ENCODE measurements around the gene GNAQ. TPM values are rescaled to one million over a fixed set of nuclear protein-coding genes. Genes with fewer than 3 reads are reported as not detected.

GNAQ gene
- total RNA-seq, 1 experiment from 2014 or later = 7.7 TPM

GRCh38 chr9:78031893-78032729 lies 500 bp upstream of the GNAQ start:
- peak; percentile 88 for DNase-seq (ENCODE audit: low spot score)

GRCh38 chr9:78030553-78031443 lies 813 bp downstream of the GNAQ start:
- DNase-seq (ENCODE audit: low spot score) = peak; percentile 58

- no peak for DNase-seq (ENCODE audit: low spot score)
These were observed 1.4 kb downstream of the GNAQ start for GRCh38 chr9:78030296-78030552.

DNA sequence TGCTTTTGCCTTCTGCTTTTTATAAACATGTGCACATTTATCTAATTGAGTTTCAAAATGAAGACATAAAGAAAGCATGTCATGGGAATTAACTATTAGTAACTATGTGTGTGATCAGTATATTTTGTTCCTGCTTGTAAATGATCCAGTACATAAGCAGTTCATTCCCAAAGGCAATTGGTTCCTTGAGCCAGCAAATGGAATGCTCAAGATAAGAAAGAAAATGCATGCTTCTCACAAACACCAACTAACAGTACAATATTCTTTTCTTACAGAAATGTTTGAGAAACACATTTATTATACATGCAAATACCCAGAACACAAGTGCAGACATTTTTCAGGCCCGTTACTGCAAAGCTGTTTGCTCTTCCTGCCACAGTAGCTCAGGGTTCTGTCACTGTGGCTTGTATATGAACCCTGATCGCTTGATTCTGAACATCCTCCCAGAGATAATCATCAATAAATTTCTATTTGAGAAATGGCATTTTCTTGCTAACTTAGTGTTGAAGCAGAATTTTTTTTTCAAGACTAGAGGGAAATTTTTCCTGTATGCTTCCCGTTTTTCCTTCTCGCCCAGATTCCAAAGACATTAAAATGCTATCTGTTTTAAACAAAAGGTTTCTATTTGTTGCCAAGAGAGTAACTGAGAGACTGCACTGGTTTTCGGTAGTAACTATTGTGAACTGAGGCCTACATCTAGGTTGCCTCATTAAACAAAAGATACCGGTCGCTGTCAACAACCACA lies 1.9 kb downstream of the GNAQ start:
- DNase-seq (ENCODE audit: low spot score) = peak; percentile 36

DNA sequence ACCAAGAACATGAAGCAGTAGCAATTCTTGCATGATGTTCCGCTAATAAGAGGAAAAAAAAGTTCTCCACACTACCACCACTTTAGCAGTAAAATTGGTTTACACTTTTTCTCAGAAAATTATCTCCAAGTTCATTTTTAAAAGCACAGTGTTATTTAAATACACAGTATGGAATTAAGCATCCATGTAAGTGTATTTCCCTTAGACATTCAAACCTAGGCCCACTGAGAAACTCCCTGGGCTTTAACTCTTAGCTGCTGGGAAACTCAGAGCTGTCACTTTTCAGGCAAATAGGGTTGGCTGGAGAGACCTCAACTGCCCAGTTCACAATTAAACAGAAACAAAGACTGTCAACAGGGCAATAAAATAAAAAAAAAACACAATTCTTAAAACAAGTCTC lies 2.7 kb downstream of the GNAQ start:
- no peak for DNase-seq (ENCODE audit: low spot score)

- DNase-seq (ENCODE audit: low spot score) = no peak
These were observed 4.7 kb downstream of the GNAQ start for GRCh38 chr9:78026947-78027346.

DNA sequence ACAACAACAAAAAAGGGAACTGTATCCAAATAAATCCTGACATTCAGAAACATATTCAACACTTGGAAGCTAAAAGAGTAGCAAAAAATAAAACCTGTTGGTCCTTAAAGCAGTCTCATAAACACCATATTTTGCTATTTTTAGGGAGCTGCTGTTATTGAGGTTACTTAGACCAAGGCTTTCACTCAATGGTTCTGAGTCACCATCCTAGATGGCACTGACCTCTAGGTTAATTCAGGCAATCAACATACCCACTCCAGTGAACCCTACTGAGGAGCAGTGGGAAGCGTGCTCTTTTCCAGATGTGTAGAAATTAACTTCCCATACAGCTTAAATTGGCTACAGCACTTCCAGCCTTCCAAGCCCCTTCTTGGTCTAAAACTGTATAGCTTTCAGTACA lies 5.2 kb downstream of the GNAQ start:
- DNase-seq (ENCODE audit: low spot score) = no peak

DNA sequence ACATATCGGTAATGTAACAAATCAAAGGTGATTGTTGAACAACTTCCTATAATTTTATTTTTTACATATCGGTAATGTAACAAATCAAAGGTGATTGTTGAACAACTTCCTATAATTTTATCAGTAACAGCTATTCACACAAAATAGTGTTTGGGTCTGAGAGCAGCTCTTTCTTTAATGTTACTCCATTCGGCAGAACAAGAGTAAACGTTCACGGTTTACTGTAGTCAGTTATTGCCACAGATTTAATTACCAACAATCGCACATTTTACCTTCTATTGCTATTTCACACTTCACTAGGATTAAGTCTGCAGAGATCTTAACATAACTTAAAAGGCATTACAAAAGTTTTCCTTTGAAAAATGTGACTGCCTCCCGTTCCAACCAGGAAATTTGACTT lies 6.4 kb downstream of the GNAQ start:
- DNase-seq (ENCODE audit: low spot score) = no peak

DNA sequence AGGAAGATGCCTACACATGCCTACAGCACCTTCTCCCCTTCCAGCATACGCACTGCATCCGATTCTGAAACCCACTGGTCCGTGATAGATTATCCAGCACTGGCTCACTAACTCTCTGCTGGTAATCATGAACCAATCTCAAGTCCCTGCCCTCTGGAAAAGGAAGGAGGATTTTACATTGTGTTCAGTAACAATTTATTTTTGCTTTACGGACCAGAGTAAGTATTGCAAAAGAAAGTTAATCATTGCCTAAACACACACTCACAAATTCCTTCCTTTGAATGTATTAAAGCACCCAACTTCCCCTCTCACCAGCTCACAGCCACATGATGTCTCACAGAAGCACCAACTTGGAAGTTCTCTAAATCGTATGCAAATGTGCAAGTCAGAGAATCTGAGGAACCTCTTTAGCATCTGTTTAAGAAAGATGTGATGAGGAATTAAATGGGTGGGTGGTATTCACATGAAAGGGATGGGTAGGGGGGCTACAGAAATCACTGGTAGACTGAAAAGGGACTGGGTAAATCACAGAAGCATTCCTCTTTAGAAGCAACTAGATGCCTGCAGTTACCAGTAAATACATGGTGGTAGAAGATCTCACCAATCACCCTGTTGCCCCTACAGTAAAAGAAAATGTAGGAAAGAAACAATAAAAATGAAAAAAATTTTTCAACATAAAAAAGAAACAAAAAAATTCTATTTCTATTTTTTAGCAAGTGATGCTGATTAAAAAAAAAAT lies 8.4 kb downstream of the GNAQ start:
- DNase-seq (ENCODE audit: low spot score) = peak; percentile 71

GRCh38 chr9:78021697-78022096 lies 9.9 kb downstream of the GNAQ start:
- DNase-seq (ENCODE audit: low spot score) = no peak

GRCh38 chr9:78017190-78017693 lies 14.4 kb downstream of the GNAQ start:
- no peak for DNase-seq (ENCODE audit: low spot score)

- no peak for DNase-seq (ENCODE audit: low spot score)
These were observed 16.4 kb downstream of the GNAQ start for GRCh38 chr9:78015241-78015640.

GRCh38 chr9:78014776-78015175 lies 16.8 kb downstream of the GNAQ start:
- no peak for DNase-seq (ENCODE audit: low spot score)

GRCh38 chr9:78013934-78014333 lies 17.7 kb downstream of the GNAQ start:
- DNase-seq (ENCODE audit: low spot score) = no peak

- no peak for DNase-seq (ENCODE audit: low spot score)
These were observed 20.6 kb downstream of the GNAQ start for GRCh38 chr9:78011049-78011448.

- DNase-seq (ENCODE audit: low spot score) = no peak
These were observed 21.2 kb downstream of the GNAQ start for GRCh38 chr9:78010445-78010844.

GRCh38 chr9:78009186-78009585 lies 22.4 kb downstream of the GNAQ start:
- no peak for DNase-seq (ENCODE audit: low spot score)

- DNase-seq (ENCODE audit: low spot score) = no peak
These were observed 24.9 kb downstream of the GNAQ start for GRCh38 chr9:78006734-78007133.

- no peak for DNase-seq (ENCODE audit: low spot score)
These were observed 26.2 kb downstream of the GNAQ start for GRCh38 chr9:78005231-78006002.

DNA sequence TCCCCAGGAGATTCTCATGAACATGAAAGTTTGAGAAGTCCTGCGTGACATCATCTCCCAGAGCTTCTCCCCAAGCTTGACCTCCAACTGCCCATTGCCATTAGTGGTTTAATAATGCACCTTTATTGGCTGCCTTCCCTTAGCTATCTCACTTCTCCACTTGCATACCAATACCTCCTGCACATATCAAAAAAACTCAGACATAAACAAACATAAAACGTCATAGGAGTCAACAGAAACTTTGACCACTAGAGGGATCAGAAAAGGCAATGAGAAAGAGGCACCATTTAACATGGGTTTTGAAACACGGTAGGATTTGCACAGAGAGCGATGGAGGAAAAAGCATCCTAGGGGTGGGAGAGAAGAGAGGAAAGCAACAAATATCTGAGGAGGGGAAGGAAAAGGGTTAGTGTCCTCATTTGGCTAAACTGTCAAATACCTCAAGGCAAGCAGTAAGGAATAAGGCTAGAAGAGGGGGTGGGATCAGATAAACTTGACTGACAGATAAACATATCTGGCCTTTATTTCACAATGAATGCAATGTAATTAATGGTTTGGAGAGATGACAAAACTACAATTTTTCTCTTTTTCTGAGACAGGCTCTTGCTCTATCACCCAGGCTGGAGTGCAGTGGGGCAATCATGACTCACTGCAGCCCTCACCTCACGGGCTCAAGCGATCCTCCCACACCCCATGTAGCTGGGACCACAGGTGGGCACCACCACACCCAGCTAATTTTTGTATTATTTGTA lies 27.0 kb downstream of the GNAQ start:
- DNase-seq (ENCODE audit: low spot score) = peak; percentile 87
